Neural progenitor cell (in vitro differentiated cells): ENCODE measurements around the gene TSPEAR. TPM values are rescaled to one million over a fixed set of nuclear protein-coding genes. Genes with fewer than 3 reads are reported as not detected.
A peak's percentile ranks its signal among the peaks of the same experiment; 100 is the strongest.

ENCODE experiments used
- DNase-seq: peaks from one replicate; pipeline ENCODE4 v3.0.0-alpha.2; 2016; ENCODE audit warnings: low spot score
- H2AFZ ChIP-seq: fragments of 200-600 bp; sonication (generic); replicated peaks from 2 replicates; pipeline ENCODE4 v1.6.1; 2016; ENCODE audit warnings: antibody characterized with exemption
- H3F3A ChIP-seq: fragments of 200-600 bp; sonication (generic); 2 replicates; pipeline ENCODE4 v1.6.1; 2016; ENCODE audit warnings: antibody characterized with exemption, low read depth
- H3K27ac ChIP-seq: fragments of 200-600 bp; sonication (generic); 2 replicates; pipeline ENCODE4 v1.5.1; 2016; ENCODE audit warnings: mild to moderate bottlenecking
- H3K27me3 ChIP-seq: fragments of 200-600 bp; sonication (generic); 2 replicates; pipeline ENCODE4 v1.6.1; 2016; ENCODE audit warnings: mild to moderate bottlenecking, moderate library complexity
- H3K36me3 ChIP-seq: fragments of 200-600 bp; sonication (generic); 2 replicates; pipeline ENCODE4 v1.5.1; 2016
- H3K4me1 ChIP-seq: fragments of 200-600 bp; sonication (generic); 2 replicates; pipeline ENCODE4 v1.6.1; 2016; ENCODE audit warnings: mixed run types
- H3K4me2 ChIP-seq: fragments of 200-600 bp; sonication (generic); 2 replicates; pipeline ENCODE4 v1.6.1; 2016
- H3K4me3 ChIP-seq: fragments of 200-600 bp; sonication (generic); 2 replicates; pipeline ENCODE4 v1.5.1; 2016
- H3K79me2 ChIP-seq: fragments of 200-600 bp; sonication (generic); 2 replicates; pipeline ENCODE4 v1.6.1; 2016; ENCODE audit warnings: low read depth
- H3K9ac ChIP-seq: fragments of 200-600 bp; sonication (generic); 2 replicates; pipeline ENCODE4 v1.6.1; 2016
- H3K9me3 ChIP-seq: fragments of 200-600 bp; sonication (generic); 2 replicates; pipeline ENCODE4 v1.5.1; 2016; ENCODE audit warnings: low read depth
- H4K20me1 ChIP-seq: fragments of 200-600 bp; sonication (generic); 2 replicates; pipeline ENCODE4 v1.6.1; 2016; ENCODE audit warnings: low read depth
- H3K27ac Mint-ChIP-seq: 3 replicates; pipeline ENCODE4 v1.8.0; 2021; ENCODE audit warnings: mixed read lengths
- H3K27me3 Mint-ChIP-seq: 2 replicates; pipeline ENCODE4 v1.8.0; 2022; ENCODE audit warnings: low read depth, mild to moderate bottlenecking, inconsistent platforms, moderate library complexity, mixed read lengths; ENCODE audit not compliant: insufficient read depth
- H3K36me3 Mint-ChIP-seq: 3 replicates; pipeline ENCODE4 v1.8.0; 2021; ENCODE audit warnings: mixed read lengths
- H3K4me1 Mint-ChIP-seq: 3 replicates; pipeline ENCODE4 v1.8.0; 2021; ENCODE audit warnings: mixed read lengths
- H3K4me3 Mint-ChIP-seq: 3 replicates; pipeline ENCODE4 v1.8.0; 2021; ENCODE audit warnings: mild to moderate bottlenecking, moderate library complexity, mixed read lengths
- H3K9me3 Mint-ChIP-seq: 3 replicates; pipeline ENCODE4 v1.8.0; 2020; ENCODE audit warnings: mixed read lengths
- CTCF ChIP-seq: fragments of 200-600 bp; sonication (generic); IDR thresholded peaks from 2 replicates; pipeline ENCODE4 v1.5.1; 2017; ENCODE audit warnings: antibody characterized with exemption, mild to moderate bottlenecking
- EZH2 ChIP-seq: fragments of 200-600 bp; sonication (generic); IDR thresholded peaks from 2 replicates; pipeline ENCODE4 v1.6.1; 2017; ENCODE audit warnings: antibody characterized with exemption, mild to moderate bottlenecking, moderate library complexity
- EZH2phosphoT487 ChIP-seq: fragments of 200-600 bp; sonication (generic); IDR thresholded peaks from 2 replicates; pipeline ENCODE4 v1.6.1; 2017; ENCODE audit warnings: antibody characterized with exemption
- total RNA-seq: library from RNA; depleted of rRNA; stranded (reverse); fragments of >200 nt; gene quantifications from 2 replicates; pipeline ENCODE4 v1.2.3, GENCODE V29; 2015; ENCODE audit warnings: low replicate concordance

TSPEAR gene
- total RNA-seq, 1 donor from 2014 or later: not detected

GRCh38 chr21:44748621-44749020 lies 37.2 kb upstream of the TSPEAR start:
- peaks cover 11% of the 10 kb centered on the region for H3K27me3 ChIP-seq
- H3K4me2 ChIP-seq: peak overlapping the region; percentile 53
- H3K4me3 ChIP-seq: no peak overlapping the region
- peak overlapping the region; percentile 69 for H3K27ac Mint-ChIP-seq
- H3K27ac ChIP-seq: no peak overlapping the region
- H3F3A ChIP-seq: no peaks in the 10 kb centered on the region
- H3K9ac ChIP-seq: no peak overlapping the region
- H3K9me3 ChIP-seq: no peaks in the 10 kb centered on the region
- H4K20me1 ChIP-seq: no peaks in the 10 kb centered on the region
- no peaks in the 10 kb centered on the region for H3K36me3 ChIP-seq
- no peak for DNase-seq
- no peaks in the 10 kb centered on the region for H3K36me3 Mint-ChIP-seq
- H3K4me1 ChIP-seq: peaks cover 11% of the 10 kb centered on the region
- no peaks in the 10 kb centered on the region for H3K79me2 ChIP-seq
- peaks cover 9% of the 10 kb centered on the region for H3K4me1 Mint-ChIP-seq
- H3K27me3 Mint-ChIP-seq: peaks cover 4% of the 10 kb centered on the region
- H2AFZ ChIP-seq: no peak overlapping the region
- peaks cover 3% of the 10 kb centered on the region for H3K9me3 Mint-ChIP-seq
- H3K4me3 Mint-ChIP-seq: no peak overlapping the region
- TF ChIP-seq EZH2 (no peak), EZH2phosphoT487 (no peak), CTCF (no peak)

- peaks cover 6% of the 10 kb centered on the region for H3K4me1 Mint-ChIP-seq
- H3K27ac ChIP-seq: no peak overlapping the region
- H3K27me3 Mint-ChIP-seq: peaks cover 3% of the 10 kb centered on the region
Observed at GRCh38 chr21:44742418-44743153, 31.2 kb upstream of the TSPEAR start.

GRCh38 chr21:44741921-44742320 lies 30.5 kb upstream of the TSPEAR start:
- Histone ChIP-seq H3K4me1 (no peaks in the 10 kb centered on the region), H3K27ac (no peak overlapping the region), H3K9ac (no peak overlapping the region), H3K36me3 (no peaks in the 10 kb centered on the region), H3K9me3 (no peaks in the 10 kb centered on the region), H3K27me3 (no peaks in the 10 kb centered on the region), H3F3A (no peaks in the 10 kb centered on the region), H3K4me3 (no peak overlapping the region), H2AFZ (no peak overlapping the region), H3K4me2 (no peak overlapping the region), H3K79me2 (no peaks in the 10 kb centered on the region), H4K20me1 (no peaks in the 10 kb centered on the region)
- Mint-ChIP-seq H3K27ac (no peak overlapping the region), H3K4me3 (no peak overlapping the region), H3K9me3 (peaks cover 3% of the 10 kb centered on the region), H3K4me1 (peaks cover 10% of the 10 kb centered on the region), H3K36me3 (no peaks in the 10 kb centered on the region), H3K27me3 (peaks cover 3% of the 10 kb centered on the region)
- DNase-seq: no peak
- TF ChIP-seq EZH2: no peak
- no peak for TF ChIP-seq CTCF
- TF ChIP-seq EZH2phosphoT487: no peak

More at GRCh38 chr21:44742418-44743153, 31.2 kb upstream of the TSPEAR start:
- Mint-ChIP-seq H3K9me3 (peaks cover 3% of the 10 kb centered on the region), H3K36me3 (no peaks in the 10 kb centered on the region), H3K4me3 (no peak overlapping the region), H3K27ac (no peak overlapping the region)
- Histone ChIP-seq H3K4me2 (no peak overlapping the region), H2AFZ (no peak overlapping the region), H3K4me3 (no peak overlapping the region), H3F3A (no peaks in the 10 kb centered on the region), H3K4me1 (no peaks in the 10 kb centered on the region), H3K9ac (no peak overlapping the region), H3K9me3 (no peaks in the 10 kb centered on the region), H4K20me1 (no peaks in the 10 kb centered on the region), H3K27me3 (no peaks in the 10 kb centered on the region), H3K79me2 (no peaks in the 10 kb centered on the region), H3K36me3 (no peaks in the 10 kb centered on the region)
- DNase-seq: no peak
- no peak for TF ChIP-seq EZH2
- no peak for TF ChIP-seq EZH2phosphoT487
- TF ChIP-seq CTCF: peak; percentile 7
